ENCODE results near the gene MKLN1.

DNA sequence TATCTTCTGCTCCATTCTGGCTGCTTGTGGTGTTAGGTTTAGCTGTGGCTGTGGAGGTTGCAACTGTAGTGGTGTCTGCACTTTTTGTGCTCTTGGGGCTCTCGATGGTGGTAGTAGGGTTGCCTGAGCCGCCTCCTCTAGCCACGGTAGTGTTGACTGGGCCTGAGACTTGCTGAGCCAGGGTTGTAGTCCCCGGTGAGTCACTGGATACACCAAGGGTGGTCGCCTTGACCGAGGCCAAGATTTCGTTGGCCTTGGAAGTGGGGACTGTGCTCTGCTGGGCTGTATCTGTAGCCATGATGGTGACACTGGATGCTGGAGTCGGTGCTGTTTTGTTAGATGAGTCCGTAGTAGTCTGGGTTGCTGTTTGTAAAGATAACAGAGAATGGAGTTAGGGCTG is 183.4 kb downstream of the MKLN1 start:
- no peak for TF ChIP-seq JUND (IDR thresholded peaks at IDR 0.05)
- TF ChIP-seq SP1 (IDR thresholded peaks at IDR 0.05; ENCODE audit: low read depth), result no peak
- no peak for TF ChIP-seq CTCF (IDR thresholded peaks at IDR 0.05 in 2 of 3, conservative IDR thresholded peaks at IDR 0.05 in 1 of 3; ENCODE audit: borderline replicate concordance in 1 of 3, insufficient read depth in 1 of 3, low read depth in 2 of 3, low read length in 2 of 3)
- TF ChIP-seq YY1 (IDR thresholded peaks at IDR 0.05; ENCODE audit: extremely low read depth, insufficient replicate concordance, low read depth, low read length), result no peak
- no peak for TF ChIP-seq EZH2phosphoT487 (IDR thresholded peaks at IDR 0.05; ENCODE audit: borderline replicate concordance)
- TF ChIP-seq CEBPB (IDR thresholded peaks at IDR 0.05; ENCODE audit: low read depth), result no peak
- TF ChIP-seq POLR2A (IDR thresholded peaks at IDR 0.05; ENCODE audit: borderline replicate concordance, extremely low read depth, insufficient read depth, insufficient read length), result no peak

Data from HCT116 (cell line).